Osteocyte (in vitro differentiated cells): ENCODE data around the gene CCDC78. TPM values are rescaled to one million over a fixed set of nuclear protein-coding genes. Genes with fewer than 3 reads are reported as not detected.

Experiments used
- DNase-seq: peaks from one replicate; pipeline ENCODE4 v3.0.0; 2021; ENCODE audit warnings: mixed read lengths; ENCODE audit not compliant: unreplicated experiment; ENCODE audit errors: extremely low spot score
- H3K27ac Mint-ChIP-seq: one replicate; pipeline ENCODE4 v1.8.0; 2021; ENCODE audit warnings: mild to moderate bottlenecking, mixed read lengths; ENCODE audit not compliant: unreplicated experiment
- H3K27me3 Mint-ChIP-seq: one replicate; pipeline ENCODE4 v1.8.0; 2021; ENCODE audit warnings: mixed read lengths; ENCODE audit not compliant: unreplicated experiment
- H3K36me3 Mint-ChIP-seq: one replicate; pipeline ENCODE4 v1.8.0; 2021; ENCODE audit warnings: mixed read lengths; ENCODE audit not compliant: unreplicated experiment
- H3K4me1 Mint-ChIP-seq: one replicate; pipeline ENCODE4 v1.8.0; 2021; ENCODE audit warnings: mixed read lengths; ENCODE audit not compliant: unreplicated experiment
- H3K4me3 Mint-ChIP-seq: one replicate; pipeline ENCODE4 v1.8.0; 2021; ENCODE audit warnings: mild to moderate bottlenecking, moderate library complexity, mixed read lengths; ENCODE audit not compliant: unreplicated experiment
- H3K9me3 Mint-ChIP-seq: one replicate; pipeline ENCODE4 v1.8.0; 2021; ENCODE audit warnings: mixed read lengths; ENCODE audit not compliant: unreplicated experiment
- CTCF ChIP-seq: fragments of 200-600 bp; sonication (generic); IDR thresholded peaks from 2 replicates; pipeline ENCODE4 v1.5.0; 2021; ENCODE audit warnings: antibody characterized with exemption, mild to moderate bottlenecking, moderate library complexity
- total RNA-seq: library from RNA; stranded (reverse); gene quantifications from 2 replicates; pipeline ENCODE4 v1.2.1, GENCODE V29; 2021

CCDC78 gene
- total RNA-seq, 1 donor from 2014 or later: 2.6 TPM

GRCh38 chr16:740764-741505 lies 14.7 kb upstream of the CCDC78 start, which contains the start of gene CIAO3:
TSS of gene CIAO3 (minus strand) at chr16:740997. CDS start at chr16:740985, 12 bp downstream.
- Mint-ChIP-seq H3K4me3 (peak within 1 kb of the TSS; percentile 79), H3K36me3 (peaks cover 5% of the 10 kb centered on the region), H3K27me3 (no peaks in the 10 kb centered on the region), H3K4me1 (peaks cover 8% of the 10 kb centered on the region), H3K27ac (peak within 1 kb of the TSS; percentile 23), H3K9me3 (no peaks in the 10 kb centered on the region)
- peak; percentile 97 for DNase-seq
- peak; percentile 94 for TF ChIP-seq CTCF

GRCh38 chr16:740459-740763 lies 14.2 kb upstream of the CCDC78 start:
- no peaks in the 10 kb centered on the region for H3K9me3 Mint-ChIP-seq
- peaks cover 8% of the 10 kb centered on the region for H3K4me1 Mint-ChIP-seq
- H3K27ac Mint-ChIP-seq: no peak overlapping the region
- TF ChIP-seq CTCF: no peak
- H3K36me3 Mint-ChIP-seq: peaks cover 7% of the 10 kb centered on the region
- DNase-seq: peak; percentile 82
- no peaks in the 10 kb centered on the region for H3K27me3 Mint-ChIP-seq
- peak overlapping the region; percentile 79 for H3K4me3 Mint-ChIP-seq

GRCh38 chr16:739560-740458 lies 13.6 kb upstream of the CCDC78 start:
- DNase-seq: no peak
- Mint-ChIP-seq H3K4me1 (peaks cover 8% of the 10 kb centered on the region), H3K9me3 (no peaks in the 10 kb centered on the region), H3K4me3 (peak overlapping the region; percentile 79), H3K27ac (peak overlapping the region; percentile 23), H3K27me3 (no peaks in the 10 kb centered on the region), H3K36me3 (peaks cover 10% of the 10 kb centered on the region)
- no peak for TF ChIP-seq CTCF

- Mint-ChIP-seq H3K4me3 (no peak overlapping the region), H3K27ac (no peak overlapping the region), H3K9me3 (no peaks in the 10 kb centered on the region), H3K4me1 (peaks cover 8% of the 10 kb centered on the region), H3K27me3 (no peaks in the 10 kb centered on the region), H3K36me3 (peaks cover 12% of the 10 kb centered on the region)
- TF ChIP-seq CTCF: no peak
- DNase-seq: peak; percentile 82
Measured at GRCh38 chr16:736936-737481, 10.8 kb upstream of the CCDC78 start.

GRCh38 chr16:735982-736453 lies 9.8 kb upstream of the CCDC78 start:
- Mint-ChIP-seq H3K9me3 (no peaks in the 10 kb centered on the region), H3K27me3 (no peaks in the 10 kb centered on the region), H3K4me1 (peaks cover 8% of the 10 kb centered on the region), H3K27ac (no peak overlapping the region), H3K36me3 (peaks cover 12% of the 10 kb centered on the region), H3K4me3 (no peak overlapping the region)
- TF ChIP-seq CTCF: no peak
- no peak for DNase-seq
